Skeletal muscle cell (primary cell): ENCODE data around the gene DCN.
A peak's percentile ranks its signal among the peaks of the same experiment; 100 is the strongest.

ENCODE experiments used
- DNase-seq: peaks from one replicate; pipeline ENCODE4 v3.0.0-alpha.2; 2010; ENCODE audit warnings: low read depth
- H3K4me3 ChIP-seq: 2 replicates; pipeline ENCODE4 v1.5.1; 2011; ENCODE audit warnings: low read depth, mild to moderate bottlenecking, control low read depth, low read length, moderate library complexity

Gene DCN

DNA sequence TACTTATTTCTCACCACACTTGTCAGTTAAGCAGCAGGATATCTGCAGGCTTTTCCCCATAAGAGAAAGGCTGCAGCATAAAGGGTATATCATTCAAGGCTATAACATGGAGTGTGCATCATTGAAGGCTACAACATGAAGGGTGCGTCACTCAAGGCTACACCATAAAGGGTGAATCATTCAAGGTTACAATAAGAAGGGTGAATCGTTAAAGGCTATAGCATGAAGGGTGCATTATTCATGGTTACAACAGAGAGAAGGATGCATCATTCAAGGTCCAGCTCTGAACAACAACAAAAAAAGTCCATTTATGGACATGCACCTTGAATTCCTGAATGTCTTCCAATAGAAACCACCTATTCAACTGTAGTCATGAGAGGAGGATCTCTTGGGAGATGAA lies 38.6 kb downstream of the DCN start:
- no peak overlapping the region for H3K4me3 ChIP-seq
- no peak for DNase-seq

DNA sequence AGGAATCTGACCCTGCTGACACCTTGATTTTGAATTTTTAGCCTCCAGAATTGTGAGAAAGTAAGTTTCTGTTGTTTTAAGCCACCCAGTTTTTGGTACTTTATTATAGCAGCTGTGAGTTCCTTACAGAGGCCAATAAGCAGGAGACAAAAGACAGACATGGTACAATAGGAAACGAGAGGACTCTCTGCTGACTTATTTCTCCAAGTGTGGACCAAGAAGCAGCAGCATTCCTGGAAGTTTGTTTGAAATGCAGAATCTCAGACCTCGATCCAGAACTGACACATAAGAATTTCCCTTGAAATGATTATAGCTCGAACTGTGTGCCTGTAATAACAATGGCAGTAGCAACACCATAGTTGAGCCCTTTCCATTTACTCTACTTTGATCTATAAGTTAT lies 39.4 kb downstream of the DCN start:
- no peak for DNase-seq
- H3K4me3 ChIP-seq = no peak overlapping the region

GRCh38 chr12:91142221-91142631 lies 40.4 kb downstream of the DCN start:
- DNase-seq = no peak

GRCh38 chr12:91140026-91140931 lies 42.3 kb downstream of the DCN start:
- no peak overlapping the region for H3K4me3 ChIP-seq
- peak; percentile 85 for DNase-seq

More at GRCh38 chr12:91142221-91142631, 40.4 kb downstream of the DCN start:
- H3K4me3 ChIP-seq = no peak overlapping the region

DNA sequence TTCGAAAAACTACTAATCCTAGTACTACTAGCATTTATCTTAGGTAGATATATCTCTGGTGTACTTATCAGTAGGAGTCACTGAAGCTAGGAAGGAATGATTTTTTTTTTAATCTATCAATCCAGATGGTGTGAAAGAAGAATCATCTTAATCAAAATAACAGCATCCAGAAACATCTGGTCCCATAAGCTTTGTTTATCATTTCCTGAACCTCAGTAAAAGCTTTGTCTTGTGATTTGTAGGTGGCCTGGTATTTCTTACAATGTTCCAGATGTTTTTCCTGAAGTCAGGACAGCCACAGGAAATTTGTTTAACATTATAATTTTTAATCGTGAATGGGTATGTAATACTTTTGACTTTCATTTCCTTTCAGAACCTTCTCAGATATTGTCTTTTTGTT lies 43.3 kb downstream of the DCN start:
- H3K4me3 ChIP-seq = no peak overlapping the region
- DNase-seq = no peak

- H3K4me3 ChIP-seq = no peak overlapping the region
- DNase-seq = no peak
Measured at GRCh38 chr12:91138337-91138920, 44.2 kb downstream of the DCN start.

DNA sequence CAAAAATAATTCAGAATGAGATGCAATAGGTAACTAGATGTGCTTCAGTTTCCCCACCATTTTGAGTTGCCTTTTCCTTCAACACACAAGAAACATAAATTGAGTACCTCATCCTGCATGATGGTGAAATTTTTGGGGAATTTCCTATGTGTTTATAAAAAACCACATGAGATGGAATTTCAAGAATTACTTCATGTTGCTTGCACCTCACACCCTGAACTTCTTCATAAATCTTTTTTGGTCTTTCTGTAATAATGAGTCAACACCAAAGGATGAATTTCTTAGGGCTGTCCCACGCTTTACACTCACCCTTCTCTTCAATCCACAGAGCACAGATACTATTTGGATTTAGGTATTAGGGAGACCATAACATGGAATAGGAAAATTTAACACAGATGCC lies 48.7 kb downstream of the DCN start:
- DNase-seq = peak; percentile 70
- H3K4me3 ChIP-seq = no peak overlapping the region

GRCh38 chr12:91129662-91130362 lies 52.8 kb downstream of the DCN start:
- DNase-seq = no peak
- H3K4me3 ChIP-seq = no peak overlapping the region

- no peak overlapping the region for H3K4me3 ChIP-seq
- no peak for DNase-seq
Measured at GRCh38 chr12:91127751-91128150, 54.9 kb downstream of the DCN start.

DNA sequence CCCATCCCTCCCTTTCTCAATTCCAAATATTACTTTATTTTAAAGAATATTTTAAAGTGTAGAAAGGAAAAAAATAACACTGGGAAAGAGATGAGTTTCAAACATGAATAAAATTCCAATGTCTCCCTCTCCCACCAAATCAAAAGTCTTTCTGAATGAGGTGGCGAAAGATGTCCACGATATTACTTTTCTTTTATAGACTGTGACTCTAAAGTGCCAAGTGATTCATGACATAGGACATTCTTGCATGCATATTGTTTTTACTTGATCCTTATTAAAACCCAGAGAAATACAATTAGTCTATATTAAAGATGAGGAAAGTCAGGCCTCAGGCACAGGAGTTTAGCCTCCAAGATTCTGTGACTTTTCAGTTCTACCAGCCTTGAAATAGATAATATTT lies 55.3 kb downstream of the DCN start:
- no peak for DNase-seq
- no peak overlapping the region for H3K4me3 ChIP-seq

DNA sequence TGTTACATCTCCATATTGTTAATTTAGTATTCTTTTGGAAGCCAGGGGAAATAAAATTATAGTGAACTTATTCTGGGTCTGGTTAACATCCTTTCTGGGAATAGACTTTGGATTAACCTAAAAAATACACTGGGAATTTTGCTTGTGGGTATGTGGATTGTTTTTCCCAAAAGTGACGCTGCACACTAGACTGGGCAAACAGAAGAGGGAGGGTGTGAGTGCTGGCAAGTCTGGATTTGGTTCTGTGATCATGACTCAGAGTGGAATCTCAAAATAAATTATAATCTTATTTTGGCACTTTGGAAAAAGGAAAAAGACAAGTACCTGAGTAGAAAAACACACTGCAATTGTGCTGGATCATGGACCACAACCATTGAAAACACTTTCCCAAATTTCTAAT lies 56.1 kb downstream of the DCN start:
- H3K4me3 ChIP-seq = no peak overlapping the region
- no peak for DNase-seq

DNA sequence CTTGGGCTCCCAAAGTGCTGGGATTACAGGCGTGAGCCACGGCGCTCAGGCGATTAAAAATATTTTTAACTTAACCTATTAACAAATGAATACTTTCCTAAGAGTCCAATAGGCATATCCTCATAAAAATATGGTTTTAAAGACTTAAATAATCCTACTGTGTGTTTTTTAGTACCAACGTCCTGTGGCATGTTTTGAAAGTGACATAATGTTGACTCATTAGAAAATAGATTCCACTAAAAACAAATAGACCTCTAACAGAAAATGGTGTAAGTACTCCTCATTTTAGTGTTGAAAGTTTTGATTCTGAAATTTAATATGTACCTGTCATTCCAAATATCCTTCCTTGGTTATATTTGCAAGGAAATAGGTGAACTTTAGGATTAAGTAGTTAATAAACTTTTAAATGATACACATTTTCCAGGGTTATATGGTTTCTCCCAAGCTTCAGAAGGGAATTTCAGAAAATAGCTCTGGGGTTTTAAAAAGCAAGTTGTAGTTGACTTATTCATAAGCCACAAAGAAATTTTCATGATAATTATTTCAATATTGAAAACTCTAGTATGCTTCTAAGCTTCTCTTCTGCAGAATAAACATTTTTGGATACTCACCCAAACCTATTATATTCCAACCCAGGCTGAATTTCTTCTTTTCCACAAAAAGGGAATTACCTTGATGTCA lies 59.2 kb downstream of the DCN start:
- DNase-seq = no peak
- H3K4me3 ChIP-seq = no peak overlapping the region

GRCh38 chr12:91120781-91121180 lies 61.8 kb downstream of the DCN start:
- DNase-seq = no peak
- no peak overlapping the region for H3K4me3 ChIP-seq

DNA sequence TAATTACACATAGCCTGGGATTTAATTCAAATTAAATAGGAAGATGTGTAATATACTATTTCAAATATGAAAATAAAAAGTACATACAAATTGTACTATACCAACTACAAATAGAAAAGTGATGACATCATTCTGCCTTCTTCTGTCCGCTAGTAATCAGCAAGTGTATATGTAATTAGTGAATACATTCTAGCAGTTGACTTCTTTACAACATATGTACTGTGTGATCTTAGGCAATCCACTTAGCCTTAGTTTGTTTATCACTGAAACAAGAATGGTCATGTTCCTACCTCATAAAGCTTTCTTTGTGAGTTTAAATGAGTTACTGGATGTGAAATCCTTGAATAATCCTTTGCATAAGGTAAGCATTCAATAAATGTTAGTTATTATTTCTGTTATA lies 63.5 kb downstream of the DCN start:
- DNase-seq = no peak
- no peak overlapping the region for H3K4me3 ChIP-seq

DNA sequence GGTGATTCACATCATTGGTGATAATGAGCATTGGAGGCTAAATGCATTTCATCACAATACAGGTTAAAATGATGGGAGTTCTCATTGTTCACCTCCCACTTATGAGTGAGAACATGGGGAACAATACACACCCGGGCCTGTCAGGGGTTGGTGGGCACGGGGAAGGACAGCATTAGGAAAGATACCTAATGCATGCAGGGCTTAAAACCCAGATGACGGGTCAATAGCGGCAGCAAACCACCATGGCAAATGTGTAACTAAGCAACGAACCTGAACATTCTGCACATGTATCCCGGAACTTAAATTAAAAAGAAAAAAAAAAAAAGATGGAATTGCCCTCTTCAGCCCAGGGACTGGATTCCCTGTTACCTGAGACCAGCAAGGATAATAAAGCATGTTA lies 69.0 kb downstream of the DCN start:
- DNase-seq = no peak
- H3K4me3 ChIP-seq = no peak overlapping the region

- DNase-seq = peak; percentile 50
- peak within 1 kb of the TSS; percentile 47 for H3K4me3 ChIP-seq
Measured at GRCh38 chr12:91111366-91112325, 71.0 kb downstream of the DCN start, which contains the start of gene LUM. LUM (minus strand) TSS chr12:91111494; CDS start chr12:91108979, 2,515 bp downstream.

- DNase-seq = no peak
- peak overlapping the region; percentile 47 for H3K4me3 ChIP-seq
Measured at GRCh38 chr12:91110311-91110924, 72.2 kb downstream of the DCN start.

DNA sequence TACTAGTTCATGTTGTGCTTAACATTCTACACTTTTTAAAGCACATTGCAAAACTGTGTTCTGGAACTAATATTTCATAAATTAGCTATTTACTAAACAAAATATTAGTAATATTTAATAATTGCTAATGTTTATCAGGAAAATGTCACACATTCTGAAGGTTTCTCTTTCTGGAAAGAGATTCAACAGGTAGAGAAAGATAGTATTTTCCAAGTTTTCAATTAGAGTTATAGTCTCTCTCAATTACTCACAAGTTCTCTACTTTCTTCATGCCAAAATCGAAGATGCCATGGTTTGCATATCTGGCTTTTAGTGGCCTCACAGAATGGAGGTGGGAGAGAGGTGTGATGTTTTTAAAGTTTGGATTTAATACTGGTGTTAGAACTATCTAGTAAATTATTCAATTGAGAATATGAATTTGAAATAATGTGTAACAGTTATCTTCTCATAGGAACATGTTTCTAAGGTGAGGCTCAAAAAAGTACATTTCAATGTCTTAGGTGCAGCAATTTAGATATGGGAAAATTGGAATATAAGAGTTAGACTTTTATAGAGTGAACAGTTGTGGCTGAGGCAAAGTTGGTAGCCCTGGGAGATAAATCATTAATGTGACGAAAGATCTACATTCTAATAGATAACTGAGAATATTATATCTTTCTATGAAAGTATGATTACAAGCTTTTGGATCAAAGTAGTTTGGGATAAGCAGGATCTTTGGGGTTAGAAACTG lies 72.9 kb downstream of the DCN start:
- DNase-seq = no peak
- H3K4me3 ChIP-seq = peak overlapping the region; percentile 47
